ENCODE measurements around the gene SRGN. TPM values are rescaled to one million over a fixed set of nuclear protein-coding genes. Genes with fewer than 3 reads are reported as not detected.

The SRGN gene
- total and polyA plus RNA-seq, 2 of the 13 experiments (the other 11 are each of a cell fraction or from before 2014, with no cell fraction given), result 0.09 TPM; not detected in 1

DNA sequence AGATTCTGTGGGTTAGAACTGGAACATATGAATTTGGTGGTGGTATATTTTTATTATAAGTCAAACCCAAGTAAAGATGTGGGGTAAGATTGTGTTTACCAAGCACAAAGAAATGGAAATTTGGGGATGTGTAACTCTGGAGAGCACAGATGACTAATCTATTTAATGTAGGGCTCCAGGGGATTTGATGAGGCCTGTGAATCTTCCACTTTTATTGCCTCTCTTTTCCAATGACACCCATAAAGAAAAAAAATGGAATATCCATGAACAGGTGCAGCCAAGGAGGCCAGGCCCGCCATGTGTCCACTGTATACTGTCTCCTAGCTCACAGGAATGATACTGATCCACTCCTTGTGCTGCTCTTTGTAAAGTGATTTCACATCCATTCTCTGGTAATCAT lies 2.8 kb downstream of the SRGN start:
- ATAC-seq (no peak), FAIRE-seq (no peak), DNase-seq (ENCODE audit: low spot score) (no peak)
- no TSS peak for BruUV-seq (replicated peaks)
- no peaks in the 10 kb centered on the region for H3K9me3 ChIP-seq (ENCODE audit: low read length)
- no peaks in the 10 kb centered on the region for H3K79me2 ChIP-seq (ENCODE audit: insufficient read depth, low read length)
- H3K36me3 ChIP-seq (replicated peaks in 1 of 2; ENCODE audit: control insufficient read depth in 1 of 2, insufficient read depth in 2 of 2, low read length in 2 of 2), result no peaks in the 10 kb centered on the region
- no peaks in the 10 kb centered on the region; a peak in 1 of 5 replicates for H3K27me3 ChIP-seq (ENCODE audit: control insufficient read depth in 1 of 2, insufficient read depth in 2 of 2, low read length in 2 of 2)
- peaks cover 14% of the 10 kb centered on the region; the same call in 1 of the 2 replicates for H3K4me1 ChIP-seq (ENCODE audit: insufficient read depth, low read length)
- intact Hi-C loops (cut with micrococcal nuclease; ENCODE audit: unreplicated experiment) (loop anchor here (5.0 kb wide), 1 partner anchor 133 kb away; the partner anchor contains the start of gene DDX21), in situ Hi-C loops (cut with HindIII; ENCODE audit: extremely low pct_ligation_motif_present, low pct_unique_long_range_greater_than_20kb) (loop anchor here (5.0 kb wide), 1 partner anchor 83 kb away; no protein-coding TSS in a partner anchor)
- 22% methylated on average over 1 of the region's 1 CpG for WGBS (ENCODE audit: low lambda C conversion rate)
- no peak overlapping the region for H3K4me3 ChIP-seq (replicated peaks in 1 of 3; ENCODE audit: insufficient read depth in 1 of 3, low read depth in 2 of 3, low read length in 3 of 3)
- no peak overlapping the region for H3K27ac ChIP-seq (ENCODE audit: extremely low read length, insufficient read depth, low read length)
- TF ChIP-seq MTF1 (CRISPR knock-in tag; IDR thresholded peaks at IDR 0.05) (no peak), ZNF251 (CRISPR knock-in tag; IDR thresholded peaks at IDR 0.05) (no peak), TOPORS (CRISPR knock-in tag; IDR thresholded peaks at IDR 0.05) (no peak), TCF7L2 (IDR thresholded peaks at IDR 0.05; ENCODE audit: low read depth, low read length) (no peak), ZNF768 (CRISPR knock-in tag; IDR thresholded peaks at IDR 0.05) (no peak), TGIF2 (CRISPR knock-in tag; IDR thresholded peaks at IDR 0.05) (no peak), HCFC1 (IDR thresholded peaks at IDR 0.05; ENCODE audit: low read depth, low read length) (no peak)
- CTCF ChIA-PET (ENCODE audit: low intra/inter-chr PET ratio, low total read pairs), result interaction anchor here (1.9 kb wide), 1 partner anchor 86 kb away, joined by 4 read pairs; no protein-coding TSS in a partner anchor
- H4K20me1 ChIP-seq (ENCODE audit: insufficient read depth, low read length), result no peaks in the 10 kb centered on the region
- no peak overlapping the region for H2AFZ ChIP-seq (ENCODE audit: low read length)
- POLR2A ChIA-PET, result no interaction called here
- no peak overlapping the region; the same call in 1 of the 2 replicates for H3K4me2 ChIP-seq (ENCODE audit: low read depth, low read length)
- H3K9ac ChIP-seq (ENCODE audit: insufficient read depth, low read depth, low read length), result no peak overlapping the region

DNA sequence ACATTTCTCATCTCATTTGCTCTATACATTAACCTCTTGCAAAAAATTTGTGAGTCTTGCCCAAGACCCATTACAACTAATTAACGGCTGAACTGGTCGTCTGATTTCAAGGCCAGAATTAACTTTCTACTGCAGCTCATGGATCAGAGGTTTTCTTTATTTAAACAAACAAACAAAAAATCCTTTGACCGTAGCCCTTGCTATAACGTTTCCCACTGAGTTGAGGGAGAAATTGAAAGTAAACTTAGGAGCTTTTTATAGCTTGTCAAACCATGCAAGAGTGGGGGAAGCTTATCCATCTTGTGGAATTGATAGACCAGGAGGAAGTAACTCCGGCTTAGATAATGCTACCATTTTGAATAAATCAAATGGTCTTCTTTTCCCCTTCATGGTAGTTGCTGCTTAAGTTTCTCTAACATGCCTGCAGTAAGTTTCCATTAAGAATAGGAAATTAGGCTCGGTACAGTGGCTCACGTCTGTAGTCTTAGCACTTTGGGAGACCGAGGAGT lies 3.3 kb downstream of the SRGN start:
- ATAC-seq (no peak), DNase-seq (ENCODE audit: low spot score) (no peak), FAIRE-seq (no peak)
- POLR2A ChIA-PET, result no interaction called here
- Histone ChIP-seq H2AFZ (ENCODE audit: low read length) (no peak overlapping the region), H4K20me1 (ENCODE audit: insufficient read depth, low read length) (no peaks in the 10 kb centered on the region), H3K79me2 (ENCODE audit: insufficient read depth, low read length) (no peaks in the 10 kb centered on the region), H3K27me3 (ENCODE audit: control insufficient read depth in 1 of 2, insufficient read depth in 2 of 2, low read length in 2 of 2) (no peaks in the 10 kb centered on the region; a peak in 1 of 5 replicates), H3K4me3 (replicated peaks in 1 of 3; ENCODE audit: insufficient read depth in 1 of 3, low read depth in 2 of 3, low read length in 3 of 3) (no peak overlapping the region), H3K36me3 (replicated peaks in 1 of 2; ENCODE audit: control insufficient read depth in 1 of 2, insufficient read depth in 2 of 2, low read length in 2 of 2) (no peaks in the 10 kb centered on the region), H3K9me3 (ENCODE audit: low read length) (no peaks in the 10 kb centered on the region), H3K27ac (ENCODE audit: extremely low read length, insufficient read depth, low read length) (no peak overlapping the region), H3K4me2 (ENCODE audit: low read depth, low read length) (peak overlapping the region; percentile 33), H3K9ac (ENCODE audit: insufficient read depth, low read depth, low read length) (no peak overlapping the region), H3K4me1 (ENCODE audit: insufficient read depth, low read length) (peaks cover 10% of the 10 kb centered on the region; the same call in 1 of the 2 replicates)
- intact Hi-C loops (cut with micrococcal nuclease; ENCODE audit: unreplicated experiment) (loop anchor here (5.0 kb wide), 1 partner anchor 134 kb away; the partner anchor contains the start of gene DDX21), in situ Hi-C loops (cut with HindIII; ENCODE audit: extremely low pct_ligation_motif_present, low pct_unique_long_range_greater_than_20kb) (loop anchor here (5.0 kb wide), 1 partner anchor 84 kb away; no protein-coding TSS in a partner anchor)
- 27% methylated on average over 8 of the region's 8 CpGs for WGBS (ENCODE audit: low lambda C conversion rate)
- CTCF ChIA-PET (ENCODE audit: low intra/inter-chr PET ratio, low total read pairs), result interaction anchor here (1.9 kb wide), 1 partner anchor 86 kb away, joined by 4 read pairs; no protein-coding TSS in a partner anchor
- no TSS peak for BruUV-seq (replicated peaks)
- TF ChIP-seq HOXA7 (CRISPR knock-in tag; IDR thresholded peaks at IDR 0.05) (no peak), ZNF10 (CRISPR knock-in tag; IDR thresholded peaks at IDR 0.05; ENCODE audit: borderline replicate concordance, low read depth) (no peak), NFYC (CRISPR knock-in tag; IDR thresholded peaks at IDR 0.05) (no peak), CC2D1A (CRISPR knock-in tag; IDR thresholded peaks at IDR 0.05) (no peak), TOE1 (CRISPR knock-in tag; IDR thresholded peaks at IDR 0.05) (no peak), PHF21A (CRISPR knock-in tag; IDR thresholded peaks at IDR 0.05) (no peak), ZNF710 (CRISPR knock-in tag; IDR thresholded peaks at IDR 0.05; ENCODE audit: borderline replicate concordance) (no peak), ZSCAN25 (CRISPR knock-in tag; IDR thresholded peaks at IDR 0.05) (no peak)
- TF ChIP-seq, protein P1, sequence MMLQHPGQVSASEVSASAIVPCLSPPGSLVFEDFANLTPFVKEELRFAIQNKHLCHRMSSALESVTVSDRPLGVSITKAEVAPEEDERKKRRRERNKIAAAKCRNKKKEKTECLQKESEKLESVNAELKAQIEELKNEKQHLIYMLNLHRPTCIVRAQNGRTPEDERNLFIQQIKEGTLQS (CRISPR knock-in tag; IDR thresholded peaks at IDR 0.05), result no peak
- TF ChIP-seq, protein P2, sequence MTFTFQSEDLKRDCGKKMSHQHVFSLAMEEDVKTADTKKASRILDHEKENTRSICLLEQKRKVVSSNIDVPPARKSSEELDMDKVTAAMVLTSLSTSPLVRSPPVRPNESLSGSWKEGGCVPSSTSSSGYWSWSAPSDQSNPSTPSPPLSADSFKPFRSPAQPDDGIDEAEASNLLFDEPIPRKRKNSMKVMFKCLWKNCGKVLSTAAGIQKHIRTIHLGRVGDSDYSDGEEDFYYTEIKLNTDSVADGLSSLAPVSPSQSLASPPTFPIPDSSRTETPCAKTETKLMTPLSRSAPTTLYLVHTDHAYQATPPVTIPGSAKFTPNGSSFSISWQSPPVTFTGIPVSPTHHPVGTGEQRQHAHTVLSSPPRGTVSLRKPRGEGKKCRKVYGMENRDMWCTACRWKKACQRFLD (CRISPR knock-in tag; IDR thresholded peaks at IDR 0.05; ENCODE audit: borderline replicate concordance), result no peak
